Coronary artery (tissue), 2 donors: Measurements from ENCODE around the gene ALKBH4.
A peak's percentile ranks its signal among the peaks of the same experiment; 100 is the strongest.
"Not testable (repeated sequence)": the region's sequence is repeated elsewhere in the genome, so short reads cannot be mapped to it uniquely, and the experiment has no call there.

ENCODE experiments used
- DNase-seq: peaks from one replicate; pipeline ENCODE4 v3.0.0-alpha.2; 2017; ENCODE audit warnings: low spot score
- H3K27ac ChIP-seq, 2 donors: fragments of 200-600 bp; sonication (generic); one replicate each; pipeline ENCODE4 v1.5.1; 2016 to 2019
- H3K4me3 ChIP-seq: fragments of 200-600 bp; sonication (generic); 2 replicates; pipeline ENCODE4 v1.5.1; 2016; ENCODE audit warnings: mild to moderate bottlenecking, moderate library complexity
- CTCF ChIP-seq: fragments of 200-600 bp; sonication (generic); IDR thresholded peaks from one replicate; pipeline ENCODE4 v1.5.1; 2019; ENCODE audit warnings: antibody characterized with exemption

Gene ALKBH4

GRCh38 chr7:102463841-102464576, 654 bp downstream of the ALKBH4 start:
- DNase-seq, result no peak
- peak overlapping the region; percentile 87 for H3K4me3 ChIP-seq
- TF ChIP-seq CTCF, result no peak
- peak overlapping the region; percentile 41 to 74 for H3K27ac ChIP-seq

- TF ChIP-seq CTCF, result no peak
- H3K27ac ChIP-seq, result no peak overlapping the region
- no peak for DNase-seq
- no peak overlapping the region for H3K4me3 ChIP-seq
Measured at GRCh38 chr7:102460467-102460866, 4.2 kb downstream of the ALKBH4 start.

GRCh38 chr7:102459221-102459844, 5.3 kb downstream of the ALKBH4 start:
- no peak for TF ChIP-seq CTCF
- H3K4me3 ChIP-seq, result no peak overlapping the region
- DNase-seq, result no peak

GRCh38 chr7:102457352-102457924, 7.2 kb downstream of the ALKBH4 start:
- no peak for TF ChIP-seq CTCF
- H3K4me3 ChIP-seq, result no peak overlapping the region
- no peak for DNase-seq
- H3K27ac ChIP-seq, result no peak overlapping the region

More at GRCh38 chr7:102459221-102459844, 5.3 kb downstream of the ALKBH4 start:
- H3K27ac ChIP-seq, result no peak overlapping the region

GRCh38 chr7:102456327-102456726, 8.3 kb downstream of the ALKBH4 start:
- Histone ChIP-seq H3K27ac (no peak overlapping the region), H3K4me3 (no peak overlapping the region)
- no peak for TF ChIP-seq CTCF
- no peak for DNase-seq

GRCh38 chr7:102455596-102455995, 9.1 kb downstream of the ALKBH4 start:
- Histone ChIP-seq H3K27ac (no peak overlapping the region), H3K4me3 (no peak overlapping the region)
- no peak for TF ChIP-seq CTCF
- DNase-seq, result no peak

GRCh38 chr7:102454932-102455331, 9.7 kb downstream of the ALKBH4 start:
- H3K4me3 ChIP-seq, H3K27ac ChIP-seq, DNase-seq: not testable (repeated sequence)
